Adrenal gland (tissue), 5 donors: ENCODE measurements around the gene SLC37A1.

Source experiments
- CTCF ChIP-seq, 6 experiments: fragments of 450-650 bp in 4 of 6; fragments of 200-600 bp in 2 of 6; sonication (generic) in 1 of 6; IDR thresholded peaks; 1 replicate in 5 of 6; 2 replicates in 1 of 6; pipeline versions ENCODE4 v1.5.1 to v1.8.0; 2016 to 2021; ENCODE audit warnings: antibody characterized with exemption in 6 of 6, mild to moderate bottlenecking in 2 of 6, moderate library complexity in 1 of 6
- POLR2A ChIP-seq, 2 donors: fragments of 450-650 bp; IDR thresholded peaks; one replicate each; pipeline ENCODE4 v1.6.1; 2017; ENCODE audit warnings: antibody characterized with exemption in 2 of 2, mild to moderate bottlenecking in 2 of 2, moderate library complexity in 1 of 2
- donor health status: DM: no; HTN: no; CAD: no.

GRCh38 chr21:42566524-42567213 lies 53.0 kb downstream of the SLC37A1 start:
- TF ChIP-seq POLR2A (IDR thresholded peaks at IDR 0.05) = no peak
- no peak for TF ChIP-seq CTCF (IDR thresholded peaks at IDR 0.05)
